GM15510 (cell line): Measurements from ENCODE around the gene NAV2.

Experiments
- POLR2A ChIP-seq: IDR thresholded peaks from 3 replicates; pipeline ENCODE4 v1.6.1; 2011; ENCODE audit warnings: borderline replicate concordance; ENCODE audit not compliant: insufficient read length; ENCODE audit errors: extremely low read depth

NAV2 gene

GRCh38 chr11:19988598-19988997 lies 276.0 kb downstream of the NAV2 start:
- TF ChIP-seq POLR2A: no peak

DNA sequence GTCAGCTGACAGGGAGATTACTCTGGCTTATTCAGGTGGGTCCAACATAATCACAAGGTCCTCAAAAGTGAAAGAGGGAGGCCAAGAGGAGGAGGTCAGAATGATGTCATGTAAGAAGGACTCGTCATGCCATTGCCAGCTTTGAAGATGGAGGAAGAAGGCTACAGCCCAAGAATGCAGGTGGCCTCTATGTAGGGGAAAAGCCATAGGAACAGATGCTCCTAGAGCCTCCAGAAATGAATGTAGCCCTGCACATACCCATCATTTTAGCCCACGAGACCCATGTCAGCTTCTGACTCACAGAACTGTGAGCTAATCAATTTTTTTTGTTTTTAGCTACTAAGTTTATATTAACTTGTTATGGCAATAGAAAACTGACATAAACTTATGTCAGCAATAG lies 276.6 kb downstream of the NAV2 start:
- TF ChIP-seq POLR2A: no peak

DNA sequence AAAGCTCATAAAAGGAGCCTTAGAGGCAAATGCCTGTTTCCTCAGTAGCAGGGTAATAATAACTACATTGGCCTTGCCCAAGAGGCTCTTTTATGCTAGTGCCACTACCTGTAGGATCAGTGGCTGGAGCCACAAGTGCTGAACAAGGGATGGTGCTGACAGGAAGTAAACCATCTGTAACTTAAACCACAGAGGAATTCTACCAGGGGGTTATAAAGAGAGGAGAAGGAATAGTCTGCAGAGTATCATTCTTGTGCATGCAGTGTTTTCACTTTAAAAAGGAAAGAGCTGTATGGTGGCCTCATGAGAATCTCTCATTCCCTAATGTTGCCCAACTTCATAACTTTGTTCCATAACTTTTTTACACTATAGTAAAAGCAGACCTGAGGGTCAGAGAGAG lies 279.5 kb downstream of the NAV2 start:
- TF ChIP-seq POLR2A: no peak

DNA sequence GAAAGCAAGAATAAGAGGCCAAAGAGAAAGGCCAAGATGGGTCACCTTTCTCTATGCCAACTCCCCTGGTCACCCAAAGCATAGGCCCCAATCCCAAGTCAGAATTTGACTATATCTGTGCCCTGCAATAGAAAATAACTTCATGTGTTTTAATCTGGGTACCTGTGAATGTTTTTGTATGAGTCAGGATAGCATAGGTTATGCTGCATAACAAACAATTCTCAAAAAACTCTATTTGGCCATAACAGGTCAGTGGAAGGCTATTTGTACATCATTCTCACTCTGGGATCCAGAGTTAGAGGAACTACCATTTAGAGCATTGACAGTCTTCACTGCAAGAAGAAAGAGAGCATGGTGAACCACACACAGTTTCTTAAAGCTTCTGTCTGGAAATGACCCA lies 280.4 kb downstream of the NAV2 start:
- no peak for TF ChIP-seq POLR2A

GRCh38 chr11:19994672-19995071 lies 282.0 kb downstream of the NAV2 start:
- no peak for TF ChIP-seq POLR2A

GRCh38 chr11:19995145-19995544 lies 282.5 kb downstream of the NAV2 start:
- TF ChIP-seq POLR2A: no peak

- no peak for TF ChIP-seq POLR2A
These were observed 283.9 kb downstream of the NAV2 start for GRCh38 chr11:19996571-19996970.

DNA sequence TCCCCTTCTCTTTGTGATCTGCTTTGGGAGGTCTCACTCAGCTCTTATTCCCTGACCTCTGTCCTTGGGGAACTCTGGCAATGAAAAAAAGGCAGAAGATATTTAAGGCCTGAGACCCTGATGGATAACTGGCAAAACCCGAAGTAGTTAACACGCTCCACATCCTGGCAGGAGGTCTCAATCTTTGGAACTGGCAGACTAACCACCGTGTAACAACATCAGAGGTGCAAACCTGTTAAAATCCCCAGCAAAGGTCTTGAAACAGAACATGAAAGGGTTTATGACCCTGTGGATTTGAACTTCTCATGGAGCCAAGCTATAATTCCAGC lies 287.3 kb downstream of the NAV2 start:
- TF ChIP-seq POLR2A: no peak

DNA sequence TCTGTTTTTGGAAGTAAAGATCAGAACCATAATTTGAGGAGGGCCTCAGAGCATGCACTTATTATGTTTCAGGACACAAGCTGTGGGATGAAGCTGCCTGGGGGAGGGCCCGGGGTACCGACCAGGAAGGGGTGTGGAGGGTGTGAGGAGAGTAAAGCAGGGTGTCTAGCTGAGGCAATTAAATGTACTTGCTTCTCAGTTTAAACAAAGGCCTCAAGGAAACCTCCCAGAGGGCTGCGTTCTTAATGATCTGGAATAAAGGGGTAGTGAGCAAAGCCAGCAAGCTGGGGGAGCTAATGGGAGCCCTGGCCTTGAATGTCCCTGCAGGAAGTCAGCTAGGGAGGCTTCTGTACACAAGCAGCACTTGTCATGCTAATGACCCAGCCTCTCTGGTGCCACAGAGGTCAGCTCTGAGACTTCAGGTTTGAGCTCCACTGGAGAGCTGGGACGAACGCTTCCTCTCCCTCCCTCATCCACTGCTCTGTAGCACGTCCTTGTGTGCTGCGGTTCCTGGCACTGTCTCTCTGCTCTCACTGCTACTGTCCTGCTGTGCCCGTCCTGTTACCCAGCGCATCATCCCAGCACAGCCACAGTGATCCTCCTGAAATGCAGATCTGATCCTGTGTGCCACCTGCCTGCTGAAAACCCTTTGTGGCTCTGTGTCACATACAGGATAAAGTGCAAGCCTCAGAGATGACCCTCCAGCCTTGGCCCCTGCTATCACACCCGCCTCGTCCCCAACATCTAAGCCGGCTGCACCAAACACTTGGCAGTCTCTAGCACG lies 287.9 kb downstream of the NAV2 start:
- TF ChIP-seq POLR2A: no peak

- no peak for TF ChIP-seq POLR2A
These were observed 289.9 kb downstream of the NAV2 start for GRCh38 chr11:20002312-20003216.

- no peak for TF ChIP-seq POLR2A
These were observed 290.7 kb downstream of the NAV2 start for GRCh38 chr11:20003351-20003750.

GRCh38 chr11:20004866-20005265 lies 292.2 kb downstream of the NAV2 start:
- no peak for TF ChIP-seq POLR2A

- TF ChIP-seq POLR2A: no peak
These were observed 293.1 kb downstream of the NAV2 start for GRCh38 chr11:20005747-20006146.

DNA sequence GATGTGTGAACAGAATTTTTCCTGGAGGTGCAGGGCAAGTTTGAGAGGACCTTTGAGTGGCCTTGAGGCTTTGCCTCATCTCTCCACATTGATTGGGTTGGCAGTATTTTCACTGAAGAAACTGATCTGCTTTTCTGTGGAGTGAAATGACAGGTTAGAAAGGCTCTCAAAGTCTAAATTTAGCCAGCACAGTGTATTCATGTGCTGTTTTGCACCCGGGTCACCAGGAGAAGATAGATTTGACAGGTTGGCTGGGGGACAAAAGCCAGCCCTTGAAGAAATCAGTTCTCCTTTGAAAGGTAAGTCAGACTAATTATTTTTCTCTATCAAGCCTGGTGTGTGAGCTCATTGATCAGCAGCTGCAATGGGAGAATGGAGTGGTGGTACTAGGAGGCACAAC lies 294.7 kb downstream of the NAV2 start:
- TF ChIP-seq POLR2A: no peak

DNA sequence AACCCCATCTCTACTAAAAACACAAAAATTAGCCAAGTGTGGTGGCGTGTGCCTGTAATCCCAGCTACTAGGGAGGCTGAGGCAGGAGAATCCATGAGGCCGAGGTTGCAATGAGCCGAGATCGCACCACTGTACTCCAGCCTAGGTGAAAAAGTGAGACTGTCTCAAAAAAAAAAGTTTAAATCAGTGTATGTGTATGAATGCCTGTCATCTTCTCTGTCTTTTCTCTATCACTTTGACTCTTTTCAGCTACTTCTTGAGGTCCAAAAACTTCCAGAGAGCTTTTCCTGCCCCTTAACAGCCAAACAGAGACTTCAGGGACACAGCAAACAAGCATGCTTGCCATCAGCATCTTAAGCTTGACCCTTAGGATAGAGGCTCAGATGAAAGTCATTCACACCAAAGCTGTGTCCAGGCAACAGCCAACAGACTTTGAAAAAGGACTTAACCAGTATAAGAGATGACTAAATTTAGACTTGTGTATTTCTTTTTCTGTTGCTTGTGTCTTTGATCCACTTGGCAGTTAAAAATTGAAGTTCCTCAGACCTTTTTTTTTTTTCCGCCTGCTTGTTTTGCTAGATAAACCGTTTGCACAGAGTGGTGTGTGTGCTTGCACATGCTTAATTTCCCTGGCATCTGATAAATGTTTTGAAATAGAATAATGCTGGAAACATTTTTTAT lies 295.7 kb downstream of the NAV2 start:
- no peak for TF ChIP-seq POLR2A

DNA sequence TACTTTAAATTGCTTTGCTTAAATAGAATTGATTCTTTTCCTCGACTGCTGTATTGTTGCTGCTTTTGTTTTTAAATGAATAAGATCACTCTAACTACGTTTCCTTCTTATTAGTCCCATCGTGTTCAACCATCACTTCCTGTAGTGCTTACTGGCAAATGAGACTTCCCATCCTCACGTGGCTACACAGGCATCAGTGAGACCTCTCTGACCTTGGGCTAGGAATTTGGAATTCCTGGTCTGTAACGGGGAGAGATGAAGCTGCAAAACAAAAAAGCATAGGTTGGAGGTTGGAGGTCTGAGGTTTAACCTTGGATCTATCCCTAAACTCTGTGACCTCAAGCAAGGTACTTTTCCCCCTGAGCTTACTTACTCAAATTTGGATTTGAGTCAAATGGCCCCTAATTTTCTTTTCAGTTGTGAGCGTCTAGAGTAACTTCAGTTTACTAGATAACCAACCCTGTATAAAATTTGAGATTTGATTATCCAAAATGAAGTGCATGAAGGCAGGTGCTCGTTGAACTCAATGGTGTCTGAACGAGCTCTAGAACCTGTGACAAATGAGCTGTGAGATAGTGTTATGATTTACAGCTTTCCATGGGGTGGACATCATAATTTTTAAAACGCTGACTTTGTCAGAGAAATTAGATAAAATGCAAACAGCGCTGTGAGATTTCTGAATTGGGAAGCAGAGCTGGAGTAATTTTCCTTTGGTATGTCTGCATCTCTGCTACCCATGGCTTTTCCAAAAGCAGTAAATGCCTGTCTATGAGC lies 296.4 kb downstream of the NAV2 start:
- TF ChIP-seq POLR2A: no peak
